HuH-7.5 (cell line): ENCODE data around the gene KCNK1.
"Not testable (repeated sequence)": the region's sequence is repeated elsewhere in the genome, so short reads cannot be mapped to it uniquely, and the experiment has no call there.

ENCODE experiments used
- DNase-seq: peaks from one replicate; pipeline ENCODE4 v3.0.0; 2011; ENCODE audit warnings: low spot score

KCNK1 gene

DNA sequence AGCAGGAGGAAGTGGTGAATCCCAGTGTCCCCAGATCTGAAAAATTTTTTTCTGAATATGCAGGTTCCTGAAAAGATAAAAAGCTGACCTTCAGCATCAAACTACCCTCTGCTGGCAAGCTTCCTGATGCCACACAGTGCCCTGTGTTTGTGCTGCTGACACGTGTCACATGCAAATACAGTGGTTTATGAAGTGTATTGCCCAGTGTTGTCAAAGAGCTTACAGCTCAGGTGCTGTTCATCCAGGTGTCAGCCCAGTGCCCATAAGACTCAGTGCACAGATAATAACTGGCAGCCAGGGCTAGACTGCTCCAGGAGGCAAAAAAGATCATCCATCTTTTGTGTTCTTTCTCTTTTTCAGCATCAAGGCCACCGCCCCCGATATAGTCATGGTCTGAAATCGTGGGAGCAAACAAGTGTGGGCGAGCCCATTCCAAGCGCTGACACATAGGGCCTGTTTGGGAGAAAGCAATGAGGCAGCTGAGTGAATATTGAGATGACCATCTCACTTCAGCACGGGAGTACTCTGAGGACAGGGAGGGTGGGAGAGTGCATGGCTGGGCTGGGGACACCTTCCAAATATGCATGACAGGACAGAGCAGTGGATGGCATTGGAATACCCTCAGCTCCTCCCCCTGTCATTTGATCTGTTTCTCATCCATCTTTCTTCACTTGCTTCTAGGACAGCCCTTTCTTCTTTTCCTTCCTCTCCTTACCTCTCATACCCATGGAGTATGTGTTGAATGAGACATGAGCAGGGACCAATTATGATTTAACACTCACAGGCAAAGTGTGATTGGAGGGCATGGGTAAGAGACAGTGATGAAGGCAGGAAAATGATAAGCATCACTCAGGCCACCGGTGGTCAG is 6.4 kb upstream of the KCNK1 start:
- no peak for DNase-seq

DNA sequence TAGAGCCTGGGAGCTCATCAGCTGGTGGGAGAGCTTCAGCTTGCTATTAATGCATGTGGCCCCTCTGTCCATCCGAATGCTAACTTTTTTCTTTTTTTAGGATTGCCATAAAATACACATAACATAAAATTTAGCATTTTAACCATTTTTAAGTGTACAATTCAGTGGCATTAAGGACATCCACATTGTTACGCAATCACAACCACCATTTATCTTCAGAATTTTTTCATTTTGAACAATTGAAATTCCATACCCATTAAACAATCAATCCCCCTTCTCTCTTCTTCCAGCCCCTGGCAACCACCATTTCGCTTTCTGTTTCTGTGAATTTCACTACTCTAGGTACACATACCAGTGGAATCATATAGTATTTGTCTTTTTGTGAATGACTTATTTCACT is 4.9 kb upstream of the KCNK1 start:
- DNase-seq = no peak

DNA sequence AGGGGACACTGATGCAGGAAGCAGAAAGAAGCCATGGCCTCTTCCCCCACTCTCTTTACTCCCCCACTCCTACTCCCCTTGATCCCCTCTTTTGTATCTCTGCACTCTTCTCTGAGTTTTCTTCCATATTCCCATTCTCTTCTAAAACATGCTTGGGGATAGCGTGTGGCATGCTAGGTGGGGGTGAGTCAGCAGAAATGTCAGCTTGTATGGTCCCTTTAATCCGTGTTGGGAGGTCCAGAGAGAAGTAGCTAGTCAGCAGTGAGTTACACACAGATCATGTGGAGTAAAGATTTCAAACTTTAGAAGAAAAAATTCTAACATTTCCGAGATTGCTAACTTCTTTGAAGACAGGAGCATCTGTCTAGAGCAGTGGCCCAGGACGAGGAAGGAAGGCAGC is 4.0 kb upstream of the KCNK1 start:
- DNase-seq = no peak

DNA sequence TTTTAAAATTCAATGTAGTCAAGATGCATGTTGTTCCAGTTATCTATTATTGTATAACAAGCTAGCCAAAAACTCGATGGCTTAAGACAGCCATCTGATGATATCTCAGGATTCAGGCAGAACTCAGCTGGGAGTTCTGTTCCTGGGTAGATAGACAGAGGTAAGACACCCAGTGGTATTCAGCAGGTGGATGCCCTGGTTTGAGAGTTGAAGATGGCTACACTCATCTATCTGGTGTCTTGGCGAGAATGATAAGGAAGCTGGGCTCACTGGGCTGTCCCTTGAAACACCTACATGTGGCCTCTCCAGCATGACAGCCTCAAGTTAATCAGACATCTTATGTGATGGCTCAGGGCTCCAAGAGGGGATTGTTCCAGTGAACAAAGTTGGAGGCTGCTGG is 3.3 kb upstream of the KCNK1 start:
- DNase-seq = no peak

DNA sequence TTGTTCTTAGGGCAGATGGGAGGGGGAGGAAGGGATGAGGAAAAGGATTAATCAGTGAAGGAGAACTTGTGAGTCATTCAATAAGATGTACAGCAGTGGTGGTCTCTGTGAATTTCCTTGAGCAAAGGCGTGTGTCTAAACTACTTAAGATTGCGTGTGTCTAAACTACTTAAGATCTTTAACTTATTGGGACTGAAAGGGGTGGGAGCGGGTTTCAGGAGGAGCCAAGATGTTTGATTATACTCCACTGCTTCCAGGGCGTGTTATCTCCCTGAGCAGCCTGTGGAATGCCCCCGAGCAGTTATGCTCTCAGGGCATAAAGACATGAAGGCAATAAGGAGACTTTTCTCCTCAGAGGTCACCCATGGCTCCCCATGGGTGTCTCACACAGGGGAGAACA is 2.5 kb upstream of the KCNK1 start:
- DNase-seq = not testable (repeated sequence)

DNA sequence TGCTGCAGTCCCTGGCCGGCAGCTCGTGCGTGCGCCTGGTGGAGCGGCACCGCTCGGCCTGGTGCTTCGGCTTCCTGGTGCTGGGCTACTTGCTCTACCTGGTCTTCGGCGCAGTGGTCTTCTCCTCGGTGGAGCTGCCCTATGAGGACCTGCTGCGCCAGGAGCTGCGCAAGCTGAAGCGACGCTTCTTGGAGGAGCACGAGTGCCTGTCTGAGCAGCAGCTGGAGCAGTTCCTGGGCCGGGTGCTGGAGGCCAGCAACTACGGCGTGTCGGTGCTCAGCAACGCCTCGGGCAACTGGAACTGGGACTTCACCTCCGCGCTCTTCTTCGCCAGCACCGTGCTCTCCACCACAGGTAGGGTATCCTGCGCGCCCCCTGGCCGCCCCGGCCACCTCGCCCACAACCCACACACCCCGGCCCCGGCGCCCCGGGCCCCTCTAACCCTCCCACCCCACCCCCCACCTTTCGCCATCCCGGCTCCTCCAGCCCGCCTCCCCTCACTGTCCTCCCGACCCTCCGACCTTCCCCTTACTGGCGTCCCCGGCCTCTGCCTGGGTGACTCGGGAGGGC is 352 bp downstream of the KCNK1 start:
- no peak for DNase-seq

GRCh38 chr1:233614743-233615521 is 1.0 kb downstream of the KCNK1 start:
- no peak for DNase-seq

- DNase-seq = no peak
Measured at GRCh38 chr1:233615571-233615970, 1.7 kb downstream of the KCNK1 start.

GRCh38 chr1:233617025-233617424 is 3.1 kb downstream of the KCNK1 start:
- DNase-seq = no peak

- not testable (repeated sequence) for DNase-seq
Measured at GRCh38 chr1:233619414-233619813, 5.5 kb downstream of the KCNK1 start.

DNA sequence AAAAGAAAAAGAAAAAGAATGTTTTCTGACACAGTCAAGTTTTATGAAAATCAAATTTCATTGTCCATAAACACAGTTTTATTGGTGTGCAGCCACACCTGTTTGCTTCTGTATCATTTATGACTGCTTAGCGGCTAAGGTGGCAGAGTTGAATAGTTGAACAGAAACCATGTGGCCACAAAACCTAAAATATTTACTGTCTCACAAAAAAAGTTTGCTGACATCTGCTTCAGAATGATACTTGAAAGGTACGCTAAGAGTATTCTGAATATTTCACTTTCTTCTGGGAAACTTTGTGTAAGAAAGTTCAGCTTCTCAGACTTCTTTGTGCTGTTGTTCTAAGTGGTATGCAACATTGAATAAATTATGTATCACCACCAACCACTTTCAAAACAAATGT is 6.2 kb downstream of the KCNK1 start:
- no peak for DNase-seq

DNA sequence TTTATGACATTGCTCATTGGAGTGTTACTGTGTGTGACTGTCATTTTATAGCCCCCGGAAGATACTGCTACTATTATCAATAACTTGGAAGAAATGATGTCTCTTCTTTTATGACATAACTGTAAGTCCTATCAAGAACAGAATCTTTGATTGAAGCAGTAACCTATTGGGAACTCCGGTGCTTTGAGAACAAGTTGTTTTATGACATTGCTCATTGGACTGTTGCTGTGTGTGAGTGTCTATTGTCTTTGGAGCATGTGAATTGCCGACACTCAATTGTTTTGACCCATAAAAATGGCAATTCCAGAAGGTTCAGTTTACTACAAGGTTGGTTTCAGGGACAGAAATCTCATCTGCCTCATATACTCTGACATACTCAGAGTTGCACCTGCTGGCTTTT is 8.0 kb downstream of the KCNK1 start:
- DNase-seq = no peak

DNA sequence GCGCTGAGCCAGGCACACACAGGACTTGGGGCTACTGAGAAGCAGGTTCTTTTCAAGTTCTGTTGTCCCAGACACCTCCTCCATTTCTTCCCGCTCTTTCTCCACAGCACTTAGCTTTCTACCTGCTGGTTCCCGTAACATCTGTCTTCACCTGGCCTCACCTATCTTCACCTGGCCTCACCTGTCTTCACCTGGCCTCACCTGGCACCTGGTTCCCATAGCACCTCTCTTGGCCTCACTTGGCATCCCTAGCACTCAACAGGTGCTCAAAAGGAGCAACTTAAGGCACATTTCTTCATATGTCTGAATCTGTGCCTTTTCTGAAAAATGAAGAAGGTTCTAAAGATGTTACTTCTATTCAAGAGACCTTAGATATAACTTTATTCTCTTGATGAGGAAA is 10.4 kb downstream of the KCNK1 start:
- DNase-seq = no peak

DNA sequence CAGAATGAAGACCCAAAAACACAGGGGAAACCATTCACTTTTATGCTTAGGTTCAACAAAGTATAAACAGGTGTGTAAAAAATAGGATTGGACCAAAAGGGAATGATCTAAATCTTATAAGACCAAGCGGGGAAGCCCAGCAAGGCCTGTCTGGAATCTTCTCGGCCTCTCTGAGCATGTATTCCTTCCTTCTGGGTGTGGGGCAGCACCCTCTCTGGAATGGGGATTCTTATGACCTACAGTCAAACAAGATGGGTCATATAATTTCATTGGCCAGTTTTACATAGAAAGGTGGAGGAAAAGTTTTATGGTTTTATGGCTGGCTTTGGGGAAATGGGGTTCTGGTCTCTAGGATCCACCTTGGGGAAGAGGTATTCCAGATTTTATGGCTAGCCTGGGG is 11.2 kb downstream of the KCNK1 start:
- DNase-seq = no peak

GRCh38 chr1:233625510-233625981 is 11.6 kb downstream of the KCNK1 start:
- no peak for DNase-seq

GRCh38 chr1:233627376-233627775 is 13.5 kb downstream of the KCNK1 start:
- no peak for DNase-seq

DNA sequence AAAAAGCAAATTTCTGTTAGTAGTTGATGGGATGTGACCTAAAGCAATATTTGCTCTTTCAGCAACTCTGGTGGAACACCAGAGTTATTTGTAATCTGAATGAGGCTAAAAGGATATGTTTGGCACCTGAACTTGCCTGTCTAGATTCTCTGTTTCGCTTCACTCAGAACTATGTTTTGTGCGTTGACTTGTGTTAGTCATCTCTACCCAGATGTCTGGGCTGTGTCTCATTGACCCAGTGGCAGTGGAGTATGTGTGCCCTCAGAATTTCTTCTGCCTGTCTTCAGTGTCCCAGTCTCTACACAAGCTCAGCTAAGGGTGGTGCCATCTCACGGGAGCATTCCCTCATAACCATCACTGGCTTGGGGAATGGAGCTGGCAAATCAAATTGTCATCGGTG is 13.9 kb downstream of the KCNK1 start:
- DNase-seq = no peak

GRCh38 chr1:233629305-233629935 is 15.5 kb downstream of the KCNK1 start:
- DNase-seq = no peak

GRCh38 chr1:233631810-233632405 is 18.0 kb downstream of the KCNK1 start:
- no peak for DNase-seq

DNA sequence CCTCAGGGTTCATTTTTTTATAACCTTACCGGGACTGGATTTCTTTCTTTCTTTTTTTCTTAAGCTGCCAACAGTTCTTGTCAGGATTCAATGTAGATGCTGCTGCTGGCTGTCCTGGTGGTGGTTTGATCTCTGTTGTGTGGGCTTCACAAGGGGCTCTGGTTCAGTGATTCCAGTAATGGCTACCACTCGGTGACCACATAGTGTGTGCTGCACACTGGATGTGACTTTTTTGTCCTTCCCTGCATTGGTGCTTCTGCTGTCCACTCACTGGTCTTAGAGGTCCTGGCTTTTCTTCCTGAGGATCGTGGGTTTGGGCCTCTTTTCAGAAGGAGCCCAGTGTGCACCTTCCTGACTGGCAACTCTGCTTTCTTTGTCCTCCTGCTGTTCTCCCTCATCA is 18.5 kb downstream of the KCNK1 start:
- DNase-seq = no peak

DNA sequence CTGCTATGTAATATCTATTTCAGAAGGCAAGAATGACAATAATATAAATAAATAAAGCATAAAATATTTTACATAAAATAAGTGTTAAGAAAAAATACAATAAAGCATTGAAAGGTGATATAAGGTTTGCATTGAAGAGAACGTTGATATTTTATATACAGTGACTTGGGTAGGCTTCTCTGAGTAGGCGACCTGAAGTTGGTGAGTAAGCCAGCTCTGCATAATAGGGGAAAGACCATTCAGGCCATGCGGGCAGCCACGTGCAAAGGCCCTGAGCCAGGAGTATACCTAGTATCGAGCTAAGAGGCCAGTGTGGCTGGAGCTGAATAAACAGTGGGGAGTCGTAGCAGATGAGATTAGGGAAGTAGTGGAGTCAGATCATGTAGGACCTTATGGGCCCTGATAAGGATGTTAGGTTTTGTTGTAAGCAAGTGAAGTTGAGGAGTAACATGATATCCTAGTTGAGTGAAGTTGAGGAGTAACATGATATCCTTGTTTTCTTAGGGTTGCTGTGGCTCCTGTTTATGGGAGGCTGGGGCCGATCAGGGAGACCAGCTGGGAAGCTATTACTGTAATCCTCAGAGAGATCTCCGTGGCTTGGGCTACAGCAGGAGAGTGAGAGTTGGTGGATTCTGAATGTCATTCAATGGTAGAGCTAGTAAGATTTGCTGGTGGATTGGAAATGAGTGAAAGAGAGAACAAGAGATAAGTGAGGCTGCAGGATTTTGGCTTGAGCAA is 22.0 kb downstream of the KCNK1 start:
- DNase-seq = no peak
